Neural crest cell (in vitro differentiated cells): ENCODE data around the gene UBE4B. TPM values are rescaled to one million over a fixed set of nuclear protein-coding genes. Genes with fewer than 3 reads are reported as not detected.
"Not testable (repeated sequence)": the region's sequence is repeated elsewhere in the genome, so short reads cannot be mapped to it uniquely, and the experiment has no call there.

Source experiments
- DNase-seq: peaks from one replicate; pipeline ENCODE4 v3.0.0; 2021; ENCODE audit warnings: low read depth, mixed read lengths, low spot score
- H3K27ac Mint-ChIP-seq: one replicate; pipeline ENCODE4 v1.8.0; 2021; ENCODE audit warnings: mild to moderate bottlenecking, mixed read lengths; ENCODE audit not compliant: unreplicated experiment
- H3K27me3 Mint-ChIP-seq: 2 replicates; pipeline ENCODE4 v1.8.0; 2021; ENCODE audit warnings: low read depth, mild to moderate bottlenecking, mixed read lengths
- H3K36me3 Mint-ChIP-seq: 2 replicates; pipeline ENCODE4 v1.8.0; 2021; ENCODE audit warnings: low read depth, mild to moderate bottlenecking, mixed read lengths
- H3K4me1 Mint-ChIP-seq: 2 replicates; pipeline ENCODE4 v1.8.0; 2021; ENCODE audit warnings: mixed read lengths
- H3K4me3 Mint-ChIP-seq: one replicate; pipeline ENCODE4 v1.8.0; 2021; ENCODE audit warnings: mild to moderate bottlenecking, mixed read lengths
- H3K9me3 Mint-ChIP-seq: 2 replicates; pipeline ENCODE4 v1.8.0; 2021; ENCODE audit warnings: mixed read lengths
- total RNA-seq: library from RNA; stranded (reverse); gene quantifications from 2 replicates; pipeline ENCODE4 v1.2.1, GENCODE V29; 2021
- TF ChIP-seq, protein P1 (sequence below): fragments of 200-600 bp; sonication (generic); conservative IDR thresholded peaks from 2 replicates; pipeline ENCODE4 v1.5.0; 2021; ENCODE audit warnings: antibody characterized with exemption, mild to moderate bottlenecking

The UBE4B gene
- total RNA-seq, 1 donor from 2014 or later: 74.4 TPM

DNA sequence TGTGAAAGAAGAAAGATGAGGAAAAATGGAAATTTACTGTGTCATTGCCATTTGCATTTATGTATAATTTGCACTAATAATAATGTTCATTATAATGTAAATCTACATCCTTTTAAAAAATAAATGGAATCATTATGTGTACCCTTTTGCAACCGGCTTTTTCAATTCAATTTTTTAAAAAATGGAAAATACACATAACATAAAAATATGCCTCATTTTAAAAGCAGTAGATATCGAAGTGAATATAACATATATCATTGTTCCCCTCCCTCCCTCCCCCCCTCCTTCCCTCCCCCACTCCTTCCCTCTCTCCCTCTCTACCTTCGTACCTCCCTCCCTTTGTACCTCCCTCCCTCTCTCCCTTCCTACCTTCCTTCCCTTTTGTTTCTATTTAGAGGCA, 33.0 kb downstream of the UBE4B start:
- no peak overlapping the region for H3K4me3 Mint-ChIP-seq
- peaks cover 33% of the 10 kb centered on the region for H3K4me1 Mint-ChIP-seq
- no peaks in the 10 kb centered on the region for H3K27me3 Mint-ChIP-seq
- no peaks in the 10 kb centered on the region for H3K36me3 Mint-ChIP-seq
- no peaks in the 10 kb centered on the region for H3K9me3 Mint-ChIP-seq
- H3K27ac Mint-ChIP-seq: peak overlapping the region; percentile 74
- TF ChIP-seq, protein P1, sequence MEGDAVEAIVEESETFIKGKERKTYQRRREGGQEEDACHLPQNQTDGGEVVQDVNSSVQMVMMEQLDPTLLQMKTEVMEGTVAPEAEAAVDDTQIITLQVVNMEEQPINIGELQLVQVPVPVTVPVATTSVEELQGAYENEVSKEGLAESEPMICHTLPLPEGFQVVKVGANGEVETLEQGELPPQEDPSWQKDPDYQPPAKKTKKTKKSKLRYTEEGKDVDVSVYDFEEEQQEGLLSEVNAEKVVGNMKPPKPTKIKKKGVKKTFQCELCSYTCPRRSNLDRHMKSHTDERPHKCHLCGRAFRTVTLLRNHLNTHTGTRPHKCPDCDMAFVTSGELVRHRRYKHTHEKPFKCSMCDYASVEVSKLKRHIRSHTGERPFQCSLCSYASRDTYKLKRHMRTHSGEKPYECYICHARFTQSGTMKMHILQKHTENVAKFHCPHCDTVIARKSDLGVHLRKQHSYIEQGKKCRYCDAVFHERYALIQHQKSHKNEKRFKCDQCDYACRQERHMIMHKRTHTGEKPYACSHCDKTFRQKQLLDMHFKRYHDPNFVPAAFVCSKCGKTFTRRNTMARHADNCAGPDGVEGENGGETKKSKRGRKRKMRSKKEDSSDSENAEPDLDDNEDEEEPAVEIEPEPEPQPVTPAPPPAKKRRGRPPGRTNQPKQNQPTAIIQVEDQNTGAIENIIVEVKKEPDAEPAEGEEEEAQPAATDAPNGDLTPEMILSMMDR: no peak
- DNase-seq: no peak

DNA sequence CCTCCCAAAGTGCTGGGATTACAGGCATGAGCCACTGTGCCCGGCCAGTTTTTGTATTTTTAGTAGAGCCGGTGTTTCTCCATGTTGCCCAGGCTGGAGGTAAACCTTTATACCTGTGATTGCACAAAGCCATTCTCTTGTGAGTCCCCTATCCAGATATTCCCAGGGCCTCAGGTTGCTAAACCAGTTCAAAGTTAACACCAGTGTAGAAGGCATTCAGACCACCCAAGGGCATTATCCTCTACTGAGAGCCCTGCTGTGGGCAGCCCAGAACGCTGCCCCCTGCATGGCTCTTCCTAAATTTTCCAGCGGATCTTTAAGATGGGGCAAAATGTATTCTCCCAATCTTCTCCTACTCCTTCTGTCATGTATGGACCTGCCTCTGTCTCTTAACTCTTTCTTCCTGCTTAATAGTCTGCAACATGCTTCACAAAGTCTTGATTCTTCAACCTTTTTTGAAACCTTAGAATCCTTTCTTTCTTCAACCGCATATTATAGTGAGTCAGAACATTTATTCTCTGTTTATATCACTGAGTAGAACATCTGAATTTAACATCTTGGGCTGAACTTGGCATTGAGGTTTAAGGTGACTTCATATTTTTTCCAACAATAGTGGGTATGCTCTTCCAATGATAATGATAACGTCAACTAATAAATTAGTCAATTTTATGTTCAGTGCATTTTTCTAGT, 36.0 kb downstream of the UBE4B start:
- Mint-ChIP-seq H3K36me3 (no peaks in the 10 kb centered on the region), H3K4me1 (peaks cover 32% of the 10 kb centered on the region), H3K27ac (no peak overlapping the region), H3K27me3 (no peaks in the 10 kb centered on the region), H3K9me3 (no peaks in the 10 kb centered on the region), H3K4me3 (no peak overlapping the region)
- no peak for DNase-seq
- TF ChIP-seq, protein P1: no peak

DNA sequence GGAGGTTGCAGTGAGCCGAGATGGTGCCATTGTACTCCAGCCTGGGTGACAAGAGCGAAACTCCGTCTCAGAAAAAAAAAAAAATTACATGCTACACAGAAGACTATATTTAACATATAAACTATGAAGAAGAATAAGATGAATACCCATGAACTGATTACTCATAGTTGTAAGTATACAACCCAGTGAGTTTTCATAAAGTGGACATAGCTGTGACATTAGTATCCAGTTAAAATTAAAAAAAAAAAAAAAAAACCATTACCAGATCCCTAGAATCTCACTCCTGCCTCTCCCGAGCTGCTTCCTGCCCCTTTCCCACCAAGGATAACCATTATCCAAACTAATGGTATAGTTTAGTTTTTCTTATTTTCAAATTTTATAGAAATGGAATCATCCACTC, 37.4 kb downstream of the UBE4B start:
- H3K27ac Mint-ChIP-seq: no peak overlapping the region
- no peaks in the 10 kb centered on the region for H3K27me3 Mint-ChIP-seq
- H3K4me3 Mint-ChIP-seq: no peak overlapping the region
- DNase-seq: no peak
- TF ChIP-seq, protein P1: no peak
- no peaks in the 10 kb centered on the region for H3K9me3 Mint-ChIP-seq
- H3K4me1 Mint-ChIP-seq: peaks cover 35% of the 10 kb centered on the region
- H3K36me3 Mint-ChIP-seq: peaks cover 6% of the 10 kb centered on the region

DNA sequence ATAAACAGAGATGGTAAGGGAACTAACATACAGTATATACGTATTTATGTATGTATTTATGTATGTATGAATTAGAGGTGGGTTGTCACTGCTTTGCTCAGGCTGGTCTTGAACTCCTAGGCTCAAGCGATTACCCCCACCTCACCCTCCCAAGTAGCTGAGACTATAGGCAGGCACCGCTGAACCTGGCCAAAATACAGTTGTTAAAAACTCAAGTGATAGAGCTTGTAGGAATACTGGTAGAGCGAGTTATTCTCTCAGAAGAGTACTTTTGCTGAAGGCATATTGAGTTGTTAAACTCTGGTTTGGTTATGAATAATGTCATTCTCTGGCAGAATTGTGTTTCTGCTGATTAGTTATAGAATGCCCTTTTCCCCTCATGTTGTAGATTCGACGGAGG, 38.9 kb downstream of the UBE4B start:
- Mint-ChIP-seq H3K27me3 (no peaks in the 10 kb centered on the region), H3K36me3 (peaks cover 6% of the 10 kb centered on the region), H3K9me3 (no peaks in the 10 kb centered on the region), H3K27ac (no peak overlapping the region), H3K4me1 (peaks cover 30% of the 10 kb centered on the region), H3K4me3 (no peak overlapping the region)
- no peak for DNase-seq
- TF ChIP-seq, protein P1: no peak

DNA sequence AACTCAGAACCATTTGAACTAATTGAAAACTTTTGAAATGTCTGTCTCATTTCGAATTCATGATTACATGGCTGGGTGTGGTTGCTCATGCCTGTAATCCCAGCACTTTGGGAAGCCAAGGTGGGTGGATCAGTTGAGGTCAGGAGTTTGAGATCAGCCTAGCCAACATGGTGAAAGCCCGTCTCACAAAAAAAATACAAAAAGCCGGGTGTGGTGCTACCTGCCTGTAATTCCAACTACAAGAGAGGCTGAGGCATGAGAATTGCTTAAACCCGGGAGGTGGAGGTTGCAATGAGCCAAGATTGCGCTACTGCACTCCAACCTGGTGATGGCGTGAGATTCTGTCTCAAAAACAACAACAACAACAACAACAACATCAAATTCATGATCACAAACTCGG, 40.6 kb downstream of the UBE4B start:
- not testable (repeated sequence) for H3K36me3 Mint-ChIP-seq, H3K27ac Mint-ChIP-seq, H3K4me3 Mint-ChIP-seq, H3K9me3 Mint-ChIP-seq, H3K27me3 Mint-ChIP-seq, DNase-seq
- peaks cover 22% of the 10 kb centered on the region for H3K4me1 Mint-ChIP-seq

DNA sequence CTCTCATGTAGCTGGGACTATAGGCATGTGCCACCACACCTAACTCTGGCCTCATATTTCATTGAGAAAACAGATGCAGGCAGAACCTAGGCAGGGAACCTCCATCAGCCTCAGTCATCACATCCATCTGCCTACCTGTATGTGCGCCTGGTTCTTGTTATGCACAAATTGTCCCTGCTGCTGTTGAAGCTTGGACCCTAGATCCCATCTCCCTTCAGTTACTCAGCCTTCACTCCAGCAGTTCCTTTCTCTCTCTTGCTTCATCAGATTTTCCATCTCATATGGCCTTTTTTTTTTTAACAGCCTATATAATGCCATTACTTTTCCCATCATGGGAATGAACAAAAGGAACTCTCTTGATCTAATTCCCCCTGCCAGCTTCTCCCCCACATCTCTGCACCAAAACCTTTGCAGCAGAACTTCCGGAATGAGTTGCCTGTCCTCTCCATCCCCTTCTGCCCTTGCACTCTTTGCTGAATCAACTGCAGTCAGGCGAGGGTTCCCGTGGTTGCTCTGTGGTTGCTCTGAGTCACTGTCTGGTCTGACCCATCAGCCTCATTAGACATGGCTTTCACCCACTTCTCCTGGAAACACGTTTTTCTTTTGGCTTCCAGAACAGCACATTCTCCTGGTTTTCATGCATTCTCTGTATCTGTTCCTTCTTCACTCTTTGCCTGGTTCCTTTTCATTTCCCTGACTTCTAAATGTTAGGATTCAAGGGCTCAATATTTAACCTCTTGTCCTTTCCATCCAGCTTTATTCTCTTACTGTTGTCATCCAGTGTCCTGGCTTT, 41.5 kb downstream of the UBE4B start:
- Mint-ChIP-seq H3K4me1 (peaks cover 18% of the 10 kb centered on the region), H3K9me3 (no peaks in the 10 kb centered on the region), H3K4me3 (no peak overlapping the region), H3K27ac (peak overlapping the region; percentile 2), H3K36me3 (peaks cover 8% of the 10 kb centered on the region), H3K27me3 (no peaks in the 10 kb centered on the region)
- TF ChIP-seq, protein P1: no peak
- no peak for DNase-seq
